Stimulated activated CD8-positive, alpha-beta memory T cell treated with anti-CD3 and anti-CD28 coated beads, Interleukin-2, amount 100 ng/mL, for 48 hours (primary cell): ENCODE results near the gene WDR86.

Experiments
- DNase-seq, 2 donors: peaks; one replicate each; pipeline ENCODE4 v3.0.0-alpha.2; 2020; ENCODE audit warnings: low read depth in 2 of 2

Gene WDR86

DNA sequence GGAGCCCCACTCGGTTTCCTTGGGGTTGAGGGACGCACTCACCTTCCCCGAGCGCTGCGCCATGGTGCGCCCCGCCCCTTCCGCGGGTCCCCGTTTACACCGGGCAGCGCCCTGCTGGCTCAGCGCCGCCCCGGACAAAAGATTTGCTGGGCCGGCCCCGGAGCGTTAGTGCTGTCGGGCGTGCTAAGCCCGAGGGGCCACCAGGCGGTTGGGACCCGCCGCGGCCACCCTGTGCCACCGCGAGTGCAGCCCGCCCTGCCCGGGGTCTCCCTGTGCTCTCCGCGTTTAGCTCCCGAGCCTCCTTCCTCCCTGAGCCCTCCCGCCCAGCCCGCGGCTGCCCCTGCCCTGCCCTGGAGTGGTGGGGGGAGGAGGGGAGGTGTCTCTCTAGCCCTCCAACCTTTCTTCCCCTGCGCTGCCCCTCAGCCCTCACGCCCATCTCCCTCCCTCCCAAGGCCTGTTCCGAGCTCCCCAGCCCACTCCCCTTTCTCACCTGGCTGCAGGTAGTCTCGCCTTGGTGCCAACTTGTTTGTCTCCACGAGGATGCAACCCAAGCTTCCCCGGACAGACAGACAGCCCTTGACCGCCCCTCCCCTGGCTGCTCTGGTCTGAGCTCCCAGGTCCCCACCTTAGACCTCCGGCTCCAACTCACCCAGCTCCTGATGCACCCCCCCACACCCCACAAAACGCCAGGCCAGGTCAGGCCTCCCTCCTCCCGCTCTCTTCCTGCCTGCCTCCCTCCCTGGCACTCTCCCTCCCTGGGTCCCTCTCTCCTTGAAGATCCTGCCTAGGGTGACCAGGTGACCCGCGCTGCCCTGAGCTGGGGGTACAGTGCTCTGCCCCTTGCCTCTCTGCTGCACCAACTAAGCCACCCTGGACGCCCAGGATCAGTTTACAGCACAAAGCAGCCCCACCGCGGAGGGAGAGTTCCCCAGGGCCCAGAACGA, 30.3 kb upstream of the WDR86 start, which contains the start of gene CRYGN:
Gene CRYGN, minus strand, starts transcription at position 287 of the 944 bp plus-strand sequence. Its CDS starts 224 bp downstream, at position 63.
- DNase-seq = no peak

DNA sequence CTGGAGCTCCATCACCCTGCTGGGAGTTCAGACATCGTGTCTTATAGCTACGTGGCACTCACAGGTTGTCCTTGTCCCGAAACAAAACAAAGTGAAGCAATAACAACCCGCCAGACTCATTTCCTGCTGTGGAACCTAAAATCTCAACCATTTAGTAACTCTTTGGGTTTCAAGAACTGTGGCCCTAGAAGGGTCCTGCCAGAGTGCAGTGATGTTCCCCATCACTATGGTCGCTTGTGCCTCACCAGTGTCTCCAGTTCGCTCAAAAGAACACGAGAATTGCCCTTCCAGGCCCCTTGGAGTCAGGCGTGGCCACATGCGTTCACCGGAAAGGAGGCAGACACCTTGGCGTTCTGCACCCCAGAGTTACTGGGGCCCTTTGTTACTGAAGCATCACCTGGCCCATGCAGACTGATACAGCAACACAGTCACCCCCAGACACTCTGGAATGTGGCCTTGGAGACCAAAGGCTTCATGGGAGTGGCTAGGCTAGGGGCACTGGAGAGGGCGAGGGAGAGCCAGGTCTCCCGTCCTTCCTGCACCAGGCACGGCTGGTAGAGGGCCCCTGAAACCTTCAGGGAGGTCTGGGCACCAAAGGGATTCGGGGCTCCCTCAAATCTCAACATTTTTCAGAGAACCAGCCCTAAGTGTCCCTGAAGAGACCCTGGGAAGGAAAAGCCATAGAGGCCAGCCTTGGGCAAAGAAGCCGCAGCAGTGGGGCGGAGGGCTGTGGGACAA, 29.2 kb upstream of the WDR86 start:
- DNase-seq = no peak

DNA sequence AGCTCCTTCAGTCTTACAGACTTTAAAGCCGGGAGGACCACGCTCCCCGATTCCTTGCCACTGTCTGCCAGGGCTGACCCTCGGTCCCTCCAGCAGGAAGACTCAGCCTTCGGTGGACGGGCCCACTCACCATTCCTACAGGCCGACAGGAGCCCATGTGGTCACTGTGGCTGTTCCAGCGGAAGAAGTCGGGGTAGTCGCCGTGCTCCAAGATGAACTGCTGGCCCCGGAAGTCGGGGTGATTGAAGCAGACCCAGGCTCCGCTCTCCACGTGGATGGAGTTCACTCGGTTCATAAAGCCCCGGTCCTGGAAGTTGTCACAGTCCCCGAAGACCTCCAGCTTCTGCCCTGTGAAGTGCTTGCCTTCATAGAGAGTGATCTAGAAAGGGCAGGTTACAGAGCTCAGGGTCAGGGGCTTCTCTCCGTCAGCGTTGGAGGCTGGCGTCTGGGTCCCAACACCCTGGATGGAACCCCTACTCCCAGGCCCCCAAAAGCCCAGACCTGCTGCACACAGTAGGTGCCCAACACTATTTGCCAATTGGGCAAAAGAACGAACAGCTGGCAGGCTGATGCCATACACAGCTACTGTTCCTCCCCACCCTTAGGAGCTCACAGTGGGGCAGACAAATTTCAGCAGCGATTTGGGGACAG, 28.2 kb upstream of the WDR86 start:
- DNase-seq = no peak

DNA sequence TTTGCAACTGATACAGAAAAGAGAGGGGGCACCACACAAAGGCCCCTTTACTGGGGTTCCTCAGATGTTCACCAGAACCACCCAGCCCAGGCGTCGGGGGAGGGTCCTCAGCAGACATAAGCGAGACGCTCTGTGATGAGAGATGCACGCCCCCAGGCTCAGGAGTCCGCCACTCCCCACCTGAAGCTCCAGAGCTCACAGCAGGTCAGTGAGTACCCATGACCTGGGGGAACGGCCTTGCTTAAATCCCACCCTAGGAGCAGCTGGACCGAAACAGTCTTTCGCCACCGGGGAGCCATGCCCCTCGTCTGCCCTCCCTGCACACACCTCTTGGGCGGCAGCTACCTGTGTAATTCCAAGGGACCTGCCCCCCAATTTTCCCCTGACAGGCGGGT, 27.3 kb upstream of the WDR86 start:
- DNase-seq = no peak

DNA sequence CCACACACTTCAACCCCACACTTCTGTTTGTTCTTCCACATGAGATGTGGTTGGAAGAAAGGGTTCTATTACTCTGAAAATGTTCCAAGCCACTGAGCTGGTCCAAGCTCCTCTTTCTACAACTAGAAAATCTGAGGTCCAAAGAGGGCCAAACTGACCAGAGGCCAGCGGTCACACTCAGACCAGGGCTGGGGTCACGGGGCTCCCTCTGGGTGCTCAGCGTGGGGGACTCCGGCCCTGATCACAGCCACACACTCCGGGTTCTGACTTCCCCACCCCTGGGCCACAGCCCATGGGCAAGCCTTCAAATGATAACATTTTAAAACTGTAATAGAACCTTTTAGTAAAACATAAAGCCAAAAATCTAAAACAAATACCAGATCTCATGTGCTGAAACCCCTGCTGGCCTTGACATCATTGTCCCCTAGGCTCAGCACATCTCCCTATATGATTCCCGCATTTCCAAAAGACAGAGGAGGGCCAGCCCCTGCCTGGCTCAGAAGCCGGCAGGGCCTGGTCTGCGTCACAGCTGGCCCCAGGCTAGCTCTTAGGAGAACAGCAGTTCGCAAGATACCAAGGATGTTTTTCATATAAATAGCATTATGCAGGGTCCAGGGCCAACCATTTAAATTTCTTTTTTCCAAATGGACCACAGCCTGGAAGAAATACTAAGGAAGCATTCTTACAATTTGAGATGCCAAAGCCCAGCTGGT, 26.8 kb upstream of the WDR86 start:
- DNase-seq = no peak

DNA sequence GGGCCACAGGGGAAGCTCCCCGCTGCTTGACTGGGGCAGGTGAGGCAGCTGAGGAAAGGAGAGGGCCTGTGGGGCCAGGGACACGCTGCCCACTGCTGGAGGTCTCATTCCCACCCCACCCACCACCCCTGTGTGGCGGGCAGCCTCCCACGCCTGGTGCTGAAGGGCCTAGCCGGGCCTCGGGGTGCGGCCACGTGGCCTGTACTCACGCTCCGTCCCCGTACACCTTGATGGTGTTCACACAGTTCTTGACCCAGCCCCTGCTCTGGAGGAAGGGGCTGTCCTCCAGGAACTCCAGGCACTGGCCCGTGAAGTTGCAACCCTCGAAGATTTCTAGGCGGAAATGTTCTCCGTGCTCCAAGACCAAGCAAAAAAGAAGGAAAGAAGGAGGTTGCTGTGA, 26.1 kb upstream of the WDR86 start:
- no peak for DNase-seq

DNA sequence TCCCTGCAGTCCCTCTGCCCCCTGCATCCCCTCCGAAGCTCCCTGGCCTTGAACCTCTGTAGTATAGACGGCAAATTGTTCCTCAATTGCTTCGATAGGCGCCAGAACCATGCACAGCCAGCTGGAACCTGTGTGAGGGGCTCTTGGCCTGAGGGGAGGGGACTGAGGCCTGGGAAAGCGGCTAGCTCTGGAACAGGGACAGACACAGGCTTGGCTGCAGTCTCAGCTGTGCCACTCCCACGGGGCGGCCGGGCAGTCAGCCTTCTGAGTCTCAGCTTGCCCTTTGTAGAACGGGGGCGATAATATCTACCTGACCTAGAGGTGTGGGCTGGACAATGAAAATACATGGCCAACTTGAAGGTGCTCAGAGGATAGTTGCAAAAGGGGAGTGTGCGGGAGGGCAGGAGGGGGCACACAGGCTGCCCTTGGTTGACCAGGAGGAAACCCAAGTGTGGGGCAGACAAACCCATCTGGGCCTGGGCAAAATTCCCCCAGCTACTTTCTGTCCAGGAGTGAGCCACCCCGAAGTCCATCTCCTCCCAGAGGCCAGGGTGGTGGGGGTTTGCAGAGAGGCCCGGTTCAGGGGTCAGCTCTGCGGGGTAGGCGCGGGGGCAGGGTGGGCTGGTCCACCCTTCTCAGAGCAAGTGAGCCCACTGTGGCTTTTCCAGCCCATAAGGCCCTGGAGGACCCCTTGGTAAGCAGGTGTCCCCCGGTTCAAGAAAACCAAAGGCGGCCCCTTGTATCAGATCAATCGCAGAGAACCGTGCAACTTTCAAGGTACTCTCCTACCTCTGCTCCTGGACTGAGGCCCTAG, 25.5 kb upstream of the WDR86 start:
- DNase-seq = no peak

DNA sequence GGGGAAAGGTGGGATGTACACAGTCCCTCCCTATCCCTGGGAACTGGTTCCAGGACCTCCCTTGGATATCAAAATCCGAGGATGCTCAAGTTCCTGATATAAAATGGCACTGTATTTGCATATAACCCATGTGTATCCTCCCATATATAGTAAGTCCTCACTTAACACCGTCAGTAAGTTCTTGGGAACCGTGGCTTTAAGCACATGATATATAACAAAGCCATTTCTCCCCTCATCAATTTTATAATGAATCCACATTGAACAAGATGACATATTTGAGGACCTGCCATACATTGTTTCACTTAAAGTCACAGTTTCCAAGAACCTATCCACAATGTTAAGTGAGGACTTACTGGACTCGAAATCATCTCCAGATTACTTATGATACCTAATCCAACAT, 24.7 kb upstream of the WDR86 start:
- DNase-seq = no peak

DNA sequence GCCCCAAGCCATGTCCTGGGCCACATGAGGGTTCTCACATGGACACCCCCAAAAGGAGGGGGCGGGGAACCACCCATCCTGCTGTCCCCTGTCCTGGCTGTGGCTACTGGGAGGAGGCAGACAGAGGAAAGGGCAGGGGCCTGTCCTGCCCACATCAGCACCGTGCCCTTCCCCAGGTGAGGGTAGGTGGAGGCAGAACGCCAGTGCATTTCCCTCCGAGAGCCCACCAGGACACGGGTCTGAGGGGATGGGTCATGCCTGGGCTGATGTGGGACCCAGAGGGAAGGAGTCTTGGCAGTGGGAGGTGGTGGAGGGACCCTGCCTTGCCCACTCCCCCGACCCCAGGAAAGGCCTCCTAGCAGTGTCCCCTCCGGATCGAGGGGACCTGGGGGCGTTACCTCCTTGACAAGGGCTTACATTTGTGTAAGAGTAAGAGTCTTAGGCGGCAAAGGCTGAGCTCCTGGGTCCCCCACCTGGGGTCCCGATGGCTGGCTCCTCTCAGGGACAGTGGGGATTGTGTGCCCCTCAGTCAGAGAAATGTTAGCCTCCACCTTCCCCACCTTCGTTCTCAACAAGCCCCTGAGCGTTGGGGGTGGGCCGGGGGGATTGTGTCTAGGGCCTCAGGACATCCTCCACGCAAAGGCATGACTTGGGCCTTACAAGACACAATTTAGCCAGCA, 24.0 kb upstream of the WDR86 start:
- no peak for DNase-seq

DNA sequence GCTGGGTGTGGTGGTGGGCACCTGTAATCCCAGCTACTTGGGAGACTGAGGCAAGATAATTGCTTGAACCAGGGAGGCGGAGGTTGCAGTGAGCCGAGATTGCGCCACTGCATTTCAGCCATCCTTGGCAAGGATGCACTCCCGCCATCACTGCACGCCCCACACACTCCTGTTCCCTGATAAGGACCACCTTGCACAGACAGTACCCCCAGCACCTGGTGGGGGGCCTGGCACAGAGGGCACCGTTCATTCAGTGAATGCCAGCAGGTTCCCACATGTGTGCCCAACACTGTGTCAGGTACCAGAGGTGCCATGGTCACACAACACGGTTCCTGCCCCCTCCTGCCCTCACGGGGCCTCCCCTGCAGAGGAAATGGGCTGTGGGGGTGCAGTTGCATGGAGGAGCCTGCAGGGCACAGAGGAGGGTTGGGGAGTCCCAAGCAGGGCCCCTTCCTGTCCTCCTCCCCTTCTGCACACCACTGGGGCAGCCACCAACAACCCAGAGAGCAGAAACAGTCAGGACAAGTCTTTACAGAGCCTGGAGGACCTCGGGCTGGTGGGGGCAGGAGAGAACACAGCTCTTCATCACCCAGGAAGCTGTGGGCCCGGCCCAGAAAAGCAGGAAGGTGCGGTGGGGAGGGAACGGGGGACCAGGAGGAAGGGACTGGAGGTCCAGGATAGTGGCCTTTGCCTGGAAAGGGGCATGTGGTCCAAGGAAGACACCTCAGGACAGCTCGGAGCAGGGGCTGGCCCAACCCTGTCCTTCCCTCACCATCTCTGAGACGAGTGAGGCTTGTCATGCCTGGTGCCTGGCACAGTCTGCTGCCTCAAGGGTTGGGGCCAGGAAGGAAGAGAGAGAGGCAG, 23.1 kb upstream of the WDR86 start:
- peak; percentile 31 to 40 for DNase-seq

DNA sequence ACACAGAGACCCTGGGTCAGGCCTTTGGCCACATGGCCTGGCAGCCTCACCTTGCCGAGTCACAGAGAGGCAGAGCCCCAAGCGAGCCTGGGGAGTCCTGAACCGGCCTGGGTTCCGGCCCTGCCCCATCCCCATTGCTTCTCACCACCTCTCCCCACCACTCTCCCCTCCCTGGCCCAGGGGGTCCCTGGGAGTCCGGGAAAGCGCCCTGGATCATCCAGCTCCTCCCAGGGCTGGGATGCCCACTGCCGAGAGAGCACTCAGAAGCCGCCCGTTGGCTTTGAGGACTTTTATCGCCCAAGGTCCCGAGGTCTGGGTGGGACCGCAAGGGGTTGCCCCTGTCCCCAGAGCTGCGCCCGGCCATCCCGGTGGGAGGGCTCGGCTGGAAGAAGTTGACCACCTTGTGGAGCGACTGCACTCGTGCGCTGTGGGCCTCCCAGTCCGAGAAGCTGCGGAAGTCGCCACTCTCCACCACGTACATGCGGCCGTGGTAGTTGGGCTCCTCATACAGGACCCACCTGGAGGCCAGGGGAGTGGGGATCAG, 22.0 kb upstream of the WDR86 start:
- DNase-seq = no peak

DNA sequence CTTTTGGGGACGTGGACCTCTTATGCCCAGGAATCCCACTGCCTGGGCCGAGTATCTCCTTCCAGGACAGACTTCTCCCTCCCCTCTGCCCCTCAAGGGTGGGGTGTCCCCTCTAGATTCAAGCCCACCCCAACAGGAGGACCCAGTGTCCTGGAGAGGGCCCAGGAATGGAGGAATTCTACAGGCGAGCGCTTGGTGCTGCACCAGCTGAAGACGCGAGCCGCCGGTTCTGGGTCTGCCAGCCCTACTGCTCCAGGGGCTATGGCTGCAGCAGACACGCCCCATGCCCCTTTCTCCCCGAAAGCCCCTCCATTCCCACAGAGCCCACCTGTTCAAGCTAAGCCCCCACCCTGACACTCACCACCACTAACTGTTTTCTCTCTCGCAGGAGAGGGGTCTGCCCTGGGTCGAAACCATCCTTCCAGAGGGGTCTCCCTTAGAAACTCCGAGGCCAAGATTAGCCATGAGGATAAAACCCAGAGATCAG, 21.5 kb upstream of the WDR86 start:
- DNase-seq = no peak

DNA sequence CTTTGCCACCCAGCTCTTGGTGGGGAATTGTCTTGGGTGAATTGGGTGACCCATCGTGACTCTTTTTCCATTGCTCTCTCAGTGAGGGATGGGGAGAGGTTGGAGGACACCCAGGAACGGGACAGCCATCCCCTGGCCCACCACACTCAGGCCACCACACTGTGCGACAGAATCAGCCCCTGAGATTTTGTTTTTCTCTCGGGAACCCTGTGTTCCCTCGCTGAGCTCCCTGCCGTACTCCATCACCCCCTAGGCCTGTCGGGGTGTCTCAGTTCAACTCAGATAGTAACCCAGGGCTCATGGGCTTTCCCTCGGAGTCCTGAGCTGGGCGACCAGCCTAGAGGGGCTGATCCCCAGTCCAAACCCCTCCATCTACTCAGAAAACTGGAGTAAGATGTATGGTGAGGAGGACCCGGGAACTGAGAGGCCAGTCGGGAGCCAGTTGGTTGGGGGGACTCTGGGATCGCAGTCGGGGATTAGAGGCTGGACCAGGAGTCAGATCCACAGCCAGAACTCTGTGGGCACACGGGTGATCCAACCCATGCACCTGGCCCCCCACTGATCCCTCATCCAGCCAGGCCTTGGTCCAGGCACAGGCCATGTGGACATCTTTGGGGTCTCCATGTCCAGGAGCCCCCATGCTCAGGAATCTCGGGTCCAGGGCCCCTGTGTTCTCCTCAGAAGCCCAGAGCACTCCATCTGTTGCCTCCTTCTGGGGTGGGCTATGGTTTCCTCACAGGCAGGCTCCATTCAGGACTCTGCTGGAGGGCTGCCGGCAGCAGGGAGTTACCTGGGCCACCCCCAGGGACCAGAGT, 20.8 kb upstream of the WDR86 start:
- no peak for DNase-seq

DNA sequence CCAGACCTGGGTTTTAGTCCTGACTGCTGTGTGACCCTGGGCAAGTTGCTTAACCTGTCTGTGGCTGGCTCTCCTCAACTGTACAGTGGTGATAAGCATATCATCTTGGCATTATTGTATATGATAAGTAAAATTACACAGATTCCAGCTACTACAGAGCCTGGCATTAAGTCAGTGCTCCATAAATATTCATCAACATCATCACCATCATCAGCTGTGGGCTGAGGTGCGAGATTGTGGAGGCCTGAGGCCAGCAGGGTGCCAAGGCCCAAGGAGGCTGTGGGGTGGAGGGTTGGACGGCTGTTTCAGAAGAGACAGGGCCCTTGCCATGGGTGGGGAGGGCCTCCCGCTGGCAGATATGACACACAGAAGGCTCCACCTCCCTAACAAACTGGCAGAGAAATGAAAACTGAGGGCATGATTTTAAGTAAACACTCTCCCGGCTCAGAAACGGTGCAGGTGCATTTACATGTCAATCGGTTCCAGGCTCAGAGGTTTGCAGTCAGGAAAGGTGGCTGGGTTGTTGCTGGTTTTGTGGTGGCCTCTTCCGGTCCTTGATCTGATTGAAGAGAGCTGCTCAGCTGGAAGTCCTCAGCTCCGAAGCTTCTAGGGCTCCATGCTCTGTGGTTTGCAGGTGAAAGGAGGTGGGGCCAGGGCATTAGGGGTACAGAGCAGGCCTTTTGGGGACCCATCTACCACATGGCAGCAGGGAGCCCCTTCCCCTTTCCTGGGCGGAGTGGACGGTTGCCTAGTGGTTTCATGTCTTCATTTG, 19.9 kb upstream of the WDR86 start:
- no peak for DNase-seq

DNA sequence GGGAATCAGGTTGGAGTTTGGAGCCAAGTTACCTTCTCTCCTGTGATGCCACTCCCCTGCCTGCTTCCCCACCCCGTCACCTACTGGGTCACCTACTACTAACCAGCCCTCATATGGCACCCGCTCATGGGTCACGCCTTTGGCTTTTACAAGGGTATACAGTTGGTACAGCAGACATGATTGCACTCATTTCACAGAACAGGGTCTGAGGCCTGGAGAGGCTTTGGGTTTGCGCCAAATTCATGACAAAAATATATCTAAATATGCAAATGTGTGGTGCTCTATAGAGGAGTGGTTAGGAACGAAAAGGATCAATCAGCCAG, 19.4 kb upstream of the WDR86 start:
- no peak for DNase-seq

DNA sequence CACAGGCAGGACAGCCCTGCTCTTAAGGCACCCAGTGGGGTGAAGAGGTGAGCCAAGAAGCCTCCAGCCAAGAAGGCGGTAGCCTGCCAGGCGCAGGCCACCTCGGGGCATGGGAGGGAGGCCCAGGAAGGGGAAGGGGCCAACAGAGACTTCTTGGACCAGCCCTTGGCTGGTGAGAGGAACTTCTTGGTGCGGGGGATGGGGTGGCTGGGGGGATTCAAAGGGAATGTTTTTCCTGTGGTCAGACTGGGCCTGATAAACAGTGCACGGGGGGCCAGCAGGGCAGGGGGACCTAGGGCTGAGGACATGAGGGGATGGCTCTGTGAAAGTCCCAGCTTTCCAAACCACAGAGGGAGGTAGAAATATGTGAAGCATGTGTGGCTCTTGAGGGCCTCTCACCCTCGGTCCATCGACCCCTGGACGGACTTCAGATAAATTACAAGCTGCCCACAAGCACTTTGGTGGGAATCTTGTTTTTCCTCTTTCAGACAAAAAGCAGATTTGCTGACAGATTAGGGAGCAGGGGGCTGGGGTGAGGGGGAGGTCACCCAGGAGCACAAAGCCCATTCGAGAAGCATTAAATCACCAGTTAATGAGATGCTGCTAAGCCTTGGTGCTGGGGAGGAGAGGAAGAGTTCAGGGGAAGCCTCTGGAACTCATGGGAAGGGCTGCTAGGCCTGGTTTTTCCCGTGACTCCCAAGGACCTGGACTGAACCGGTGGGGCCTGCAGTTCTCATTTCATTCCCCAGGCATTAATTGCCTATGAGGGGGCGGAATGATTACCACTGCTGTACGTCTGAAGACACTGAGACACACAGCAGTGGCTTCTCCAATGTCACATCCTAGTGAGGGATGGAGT, 18.8 kb upstream of the WDR86 start:
- DNase-seq = no peak
